Mucosa of descending colon (tissue), 3 donors: ENCODE data around the gene MAP4K1. TPM values are rescaled to one million over a fixed set of nuclear protein-coding genes. Genes with fewer than 3 reads are reported as not detected.
A peak's percentile ranks its signal among the peaks of the same experiment; 100 is the strongest.

Experiments used
- ATAC-seq: fragments of 200-7000 bp; cut with Tn5 transposase; one replicate; pipeline ENCODE4 v1.9.1; 2020; ENCODE audit warnings: mild to moderate bottlenecking, moderate library complexity
- DNase-seq, 3 donors: peaks; one replicate each; pipeline ENCODE4 v3.0.0-alpha.2; 2020
- H3K36me3 ChIP-seq: fragments of 200-600 bp; one replicate; pipeline ENCODE4 v1.8.0; 2021; ENCODE audit warnings: low read depth, mild to moderate bottlenecking
- H3K4me1 ChIP-seq: fragments of 200-600 bp; one replicate; pipeline ENCODE4 v1.8.0; 2021; ENCODE audit warnings: low read depth, mild to moderate bottlenecking
- H3K4me3 ChIP-seq: fragments of 200-600 bp; one replicate; pipeline ENCODE4 v1.8.0; 2021; ENCODE audit warnings: mild to moderate bottlenecking
- H3K9me3 ChIP-seq: fragments of 200-600 bp; one replicate; pipeline ENCODE4 v1.8.0; 2021; ENCODE audit warnings: mild to moderate bottlenecking
- intact Hi-C, 2 donors: fragments of 100-400 bp; cut with DNase I in 1 of 2; cut with micrococcal nuclease in 1 of 2; formaldehyde crosslinking; loops; one replicate each; pipeline versions ENCODE4 v1.11.0 to v1.11.1; 2022; cut with DNase I, micrococcal nuclease
- total RNA-seq, 3 donors: library from RNA; stranded (reverse); fragmentation: NEBNext Ultra II Directional in 2 of 3; extraction: Animal tissue kit (Norgen Biotek cat#: 25700) in 2 of 3; gene quantifications; one replicate each; pipeline versions ENCODE4 v1.2.1 to v1.2.4, GENCODE V29; 2021 to 2023
- TF ChIP-seq, protein P1 (sequence below): fragments of 200-600 bp; IDR thresholded peaks from one replicate; pipeline ENCODE4 v1.8.0; 2022; ENCODE audit warnings: antibody characterized with exemption, mild to moderate bottlenecking
- donor health status: DM: no; HTN: no; CAD: no; lungs with moderate emphysema.
- donor health status: DM: no; HTN: no; CAD: no.
- donor health status: DM: no; HTN: yes; CAD: no.

MAP4K1 gene
- total RNA-seq, 3 donors from 2014 or later, result 6.9 to 10.6 (median 7.4) TPM

DNA sequence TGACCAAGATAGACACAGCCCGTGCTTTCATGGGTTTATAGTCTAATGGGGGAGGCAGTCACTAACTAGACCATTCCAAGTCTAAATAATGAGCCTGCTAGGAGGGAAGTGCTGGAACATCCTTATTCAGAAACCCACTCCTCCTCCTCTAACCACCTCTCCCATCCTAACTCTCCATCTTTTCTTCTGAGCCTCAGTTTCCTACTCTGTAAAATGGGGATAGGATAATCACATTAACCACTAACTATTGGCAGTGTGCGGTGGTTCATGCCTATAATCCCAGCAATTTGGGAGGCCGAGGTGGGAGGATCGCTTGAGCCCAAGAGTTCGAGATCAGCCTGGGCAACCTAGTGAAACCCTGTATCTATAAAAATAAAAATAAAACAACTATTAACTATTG, 68.7 kb downstream of the MAP4K1 start:
- no peaks in the 10 kb centered on the region for H3K36me3 ChIP-seq
- TF ChIP-seq, protein P1, sequence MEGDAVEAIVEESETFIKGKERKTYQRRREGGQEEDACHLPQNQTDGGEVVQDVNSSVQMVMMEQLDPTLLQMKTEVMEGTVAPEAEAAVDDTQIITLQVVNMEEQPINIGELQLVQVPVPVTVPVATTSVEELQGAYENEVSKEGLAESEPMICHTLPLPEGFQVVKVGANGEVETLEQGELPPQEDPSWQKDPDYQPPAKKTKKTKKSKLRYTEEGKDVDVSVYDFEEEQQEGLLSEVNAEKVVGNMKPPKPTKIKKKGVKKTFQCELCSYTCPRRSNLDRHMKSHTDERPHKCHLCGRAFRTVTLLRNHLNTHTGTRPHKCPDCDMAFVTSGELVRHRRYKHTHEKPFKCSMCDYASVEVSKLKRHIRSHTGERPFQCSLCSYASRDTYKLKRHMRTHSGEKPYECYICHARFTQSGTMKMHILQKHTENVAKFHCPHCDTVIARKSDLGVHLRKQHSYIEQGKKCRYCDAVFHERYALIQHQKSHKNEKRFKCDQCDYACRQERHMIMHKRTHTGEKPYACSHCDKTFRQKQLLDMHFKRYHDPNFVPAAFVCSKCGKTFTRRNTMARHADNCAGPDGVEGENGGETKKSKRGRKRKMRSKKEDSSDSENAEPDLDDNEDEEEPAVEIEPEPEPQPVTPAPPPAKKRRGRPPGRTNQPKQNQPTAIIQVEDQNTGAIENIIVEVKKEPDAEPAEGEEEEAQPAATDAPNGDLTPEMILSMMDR, result no peak
- H3K4me3 ChIP-seq, result no peak overlapping the region
- H3K4me1 ChIP-seq, result peaks cover 7% of the 10 kb centered on the region
- intact Hi-C loops, result no loop called here
- H3K9me3 ChIP-seq, result no peaks in the 10 kb centered on the region
- DNase-seq (no peak), ATAC-seq (no peak)

DNA sequence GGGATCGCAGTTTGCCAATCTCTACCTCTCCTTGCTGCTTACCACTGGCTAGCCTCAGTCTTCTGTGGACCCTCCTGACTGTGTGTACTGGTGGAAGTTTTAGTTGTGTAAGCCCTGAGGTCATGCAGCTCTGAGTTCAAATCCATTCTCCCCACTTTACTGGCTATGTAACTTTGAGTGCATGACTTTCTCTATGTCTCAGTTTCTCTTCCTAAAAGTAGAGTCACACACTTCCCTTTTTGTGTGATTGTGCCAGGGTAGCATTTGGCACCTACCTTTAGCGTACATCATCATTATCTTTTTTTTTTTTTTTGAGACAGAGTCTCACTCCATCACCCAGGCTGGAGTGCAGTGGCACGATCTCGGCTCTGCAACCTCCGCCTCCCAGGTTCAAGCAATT, 70.3 kb downstream of the MAP4K1 start:
- DNase-seq (no peak), ATAC-seq (no peak)
- TF ChIP-seq, protein P1, result no peak
- no peaks in the 10 kb centered on the region for H3K9me3 ChIP-seq
- no peaks in the 10 kb centered on the region for H3K36me3 ChIP-seq
- intact Hi-C loops, result no loop called here
- no peak overlapping the region for H3K4me3 ChIP-seq
- H3K4me1 ChIP-seq, result peaks cover 8% of the 10 kb centered on the region

DNA sequence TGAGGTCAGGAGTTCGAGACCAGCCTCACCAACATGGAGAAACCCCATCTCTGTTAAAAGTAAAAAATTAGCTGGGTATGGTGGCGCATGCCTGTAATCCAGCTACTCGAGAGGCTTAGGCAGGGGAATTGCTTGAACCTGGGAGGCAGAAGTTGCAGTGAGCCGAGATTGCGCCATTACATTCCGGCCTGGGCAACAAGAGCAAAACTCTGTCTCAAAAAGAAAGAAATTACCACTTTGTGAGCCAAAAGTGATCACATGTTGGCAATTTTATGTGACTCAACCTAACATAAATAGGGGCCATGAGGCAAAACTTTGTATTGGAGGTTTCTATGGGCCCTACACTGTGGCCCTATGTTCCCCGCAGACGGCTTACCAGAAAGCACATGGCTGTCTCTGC, 72.2 kb downstream of the MAP4K1 start:
- intact Hi-C loops, result no loop called here
- no peak overlapping the region for H3K4me3 ChIP-seq
- H3K9me3 ChIP-seq, result peaks cover 4% of the 10 kb centered on the region
- peak in 1 of 3 donors; percentile 4 for DNase-seq
- no peaks in the 10 kb centered on the region for H3K36me3 ChIP-seq
- peaks cover 8% of the 10 kb centered on the region for H3K4me1 ChIP-seq
- TF ChIP-seq, protein P1, result no peak
- no peak for ATAC-seq

DNA sequence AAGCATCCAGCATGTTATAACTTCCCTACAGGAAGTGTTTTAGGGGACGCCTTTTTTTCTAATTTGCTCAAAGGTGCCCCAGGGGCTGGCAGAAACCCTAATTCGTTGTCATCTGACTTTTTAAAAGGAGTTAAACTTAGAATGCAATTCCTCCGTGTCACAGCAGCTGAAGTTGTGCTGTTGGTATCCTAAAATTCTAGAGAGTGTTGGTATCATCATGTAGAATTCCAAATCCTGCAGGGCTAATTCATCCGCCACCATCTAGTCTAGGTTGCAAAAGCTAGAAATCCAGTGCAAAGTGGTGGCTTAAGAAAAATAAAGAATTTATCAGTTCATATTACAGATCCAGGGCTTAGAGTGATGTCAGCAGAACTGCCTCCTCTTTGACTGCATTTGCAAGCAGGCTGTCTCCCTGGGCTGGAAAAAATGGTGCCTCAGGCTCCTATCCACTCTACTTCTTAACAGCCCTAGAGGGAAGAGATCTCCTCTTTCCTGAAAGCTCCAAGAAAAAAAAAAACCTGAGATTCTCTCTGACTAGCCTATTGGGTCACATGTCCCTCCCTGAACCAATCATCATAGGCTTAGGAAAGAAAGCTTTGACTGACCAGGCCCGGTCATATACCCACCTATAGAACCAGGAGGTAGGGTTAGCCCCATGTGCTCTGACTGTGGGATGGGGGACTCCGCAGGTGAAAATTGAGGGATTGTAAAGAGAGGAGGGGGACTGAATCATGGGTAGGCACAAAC, 73.0 kb downstream of the MAP4K1 start:
- ATAC-seq (no peak), DNase-seq (peak in 1 of 3 donors; percentile 10)
- H3K9me3 ChIP-seq, result peaks cover 8% of the 10 kb centered on the region
- TF ChIP-seq, protein P1, result peak; percentile 32
- intact Hi-C loops, result no loop called here
- peaks cover 8% of the 10 kb centered on the region for H3K4me1 ChIP-seq
- H3K36me3 ChIP-seq, result no peaks in the 10 kb centered on the region
- no peak overlapping the region for H3K4me3 ChIP-seq

DNA sequence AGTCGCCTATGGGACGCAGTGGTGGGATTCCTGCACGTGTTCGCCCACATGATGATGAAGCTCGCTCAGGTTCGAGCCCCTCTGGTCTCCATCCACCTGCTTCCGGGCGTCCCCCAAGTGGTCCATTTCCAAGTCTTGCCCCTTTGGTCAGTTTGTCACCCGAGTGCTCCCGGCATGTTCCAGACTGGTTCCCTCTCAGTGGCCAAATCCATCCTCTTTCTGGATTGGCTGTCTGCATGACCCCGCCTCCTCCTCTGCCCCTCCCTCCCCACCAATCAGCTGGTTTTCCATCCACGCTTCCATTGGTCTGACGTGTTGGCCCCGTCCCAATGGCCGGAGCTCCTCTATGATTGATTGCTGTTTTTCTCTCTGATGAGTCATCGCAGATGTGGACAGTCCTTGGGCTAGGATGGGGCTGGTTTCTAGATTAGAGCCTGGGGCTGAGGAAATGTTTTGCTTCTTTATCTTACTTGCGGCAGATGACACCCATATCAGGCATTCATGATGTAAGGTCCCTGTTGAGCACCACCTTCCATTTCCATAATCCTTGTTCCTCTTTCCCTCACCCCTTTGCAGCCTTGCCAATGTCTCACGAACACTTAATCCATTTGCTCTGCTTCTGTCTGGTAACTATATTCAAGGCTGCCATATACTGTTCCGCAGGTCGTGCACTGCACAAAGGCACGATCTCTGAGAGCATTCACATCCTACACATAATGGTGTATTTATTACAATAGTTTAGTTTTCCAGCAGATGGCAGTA, 73.8 kb downstream of the MAP4K1 start:
- Histone ChIP-seq H3K4me1 (peaks cover 8% of the 10 kb centered on the region), H3K36me3 (no peaks in the 10 kb centered on the region), H3K4me3 (no peak overlapping the region), H3K9me3 (peaks cover 8% of the 10 kb centered on the region)
- intact Hi-C loops, result no loop called here
- DNase-seq, result peak; percentile 41 to 68 (median 48)
- peak; percentile 93 for ATAC-seq
- TF ChIP-seq, protein P1, result no peak
